ENCODE data around the gene RTN4R. TPM values are rescaled to one million over a fixed set of nuclear protein-coding genes. Genes with fewer than 3 reads are reported as not detected.

Gene RTN4R
- total RNA-seq, 2 donors from 2014 or later, result 1.4 to 1.5 TPM

- Mint-ChIP-seq H3K4me3 (no peak overlapping the region), H3K27me3 (ENCODE audit: low read depth) (no peaks in the 10 kb centered on the region), H3K27ac (no peak overlapping the region), H3K9me3 (peaks cover 2 to 11% of the 10 kb centered on the region in 2 donors), H3K36me3 (ENCODE audit: insufficient read depth in 2 of 2) (no peaks in the 10 kb centered on the region), H3K4me1 (ENCODE audit: low read depth) (no peaks in the 10 kb centered on the region)
- ATAC-seq (replicated peaks in 1 of 2), result no peak
- DNase-seq, result no peak
These were observed 44.5 kb downstream of the RTN4R start for GRCh38 chr22:20223421-20224255.

- H3K9me3 Mint-ChIP-seq, result peaks cover 2 to 11% of the 10 kb centered on the region in 2 donors
- no peak for ATAC-seq (replicated peaks in 1 of 2)
- H3K27me3 Mint-ChIP-seq (ENCODE audit: low read depth), result no peaks in the 10 kb centered on the region
- H3K4me3 Mint-ChIP-seq, result no peak overlapping the region
- H3K36me3 Mint-ChIP-seq (ENCODE audit: insufficient read depth in 2 of 2), result no peaks in the 10 kb centered on the region
- no peaks in the 10 kb centered on the region for H3K4me1 Mint-ChIP-seq (ENCODE audit: low read depth)
- no peak overlapping the region for H3K27ac Mint-ChIP-seq
- no peak for DNase-seq
These were observed 45.2 kb downstream of the RTN4R start for GRCh38 chr22:20222764-20223420.

- Mint-ChIP-seq H3K36me3 (ENCODE audit: insufficient read depth in 2 of 2) (no peaks in the 10 kb centered on the region), H3K27me3 (ENCODE audit: low read depth) (no peaks in the 10 kb centered on the region), H3K9me3 (peaks cover 2 to 11% of the 10 kb centered on the region in 2 donors), H3K4me1 (ENCODE audit: low read depth) (no peaks in the 10 kb centered on the region), H3K4me3 (no peak overlapping the region), H3K27ac (no peak overlapping the region)
- ATAC-seq (replicated peaks in 1 of 2) (no peak), DNase-seq (no peak)
These were observed 46.4 kb downstream of the RTN4R start for GRCh38 chr22:20221421-20222340.

GRCh38 chr22:20220629-20221026 lies 47.5 kb downstream of the RTN4R start:
- no peaks in the 10 kb centered on the region for H3K27me3 Mint-ChIP-seq (ENCODE audit: low read depth)
- no peak for ATAC-seq (replicated peaks in 1 of 2)
- H3K36me3 Mint-ChIP-seq (ENCODE audit: insufficient read depth in 2 of 2), result no peaks in the 10 kb centered on the region
- H3K4me1 Mint-ChIP-seq (ENCODE audit: low read depth), result no peaks in the 10 kb centered on the region
- DNase-seq, result no peak
- no peak overlapping the region for H3K4me3 Mint-ChIP-seq
- peaks cover 2 to 11% of the 10 kb centered on the region in 2 donors for H3K9me3 Mint-ChIP-seq
- no peak overlapping the region for H3K27ac Mint-ChIP-seq

- ATAC-seq (replicated peaks in 1 of 2) (no peak), DNase-seq (no peak)
- Mint-ChIP-seq H3K27me3 (ENCODE audit: low read depth) (no peaks in the 10 kb centered on the region), H3K9me3 (peaks cover 0 to 4% of the 10 kb centered on the region in 2 donors), H3K27ac (no peak overlapping the region), H3K36me3 (ENCODE audit: insufficient read depth in 2 of 2) (no peaks in the 10 kb centered on the region), H3K4me1 (ENCODE audit: low read depth) (no peaks in the 10 kb centered on the region), H3K4me3 (no peak overlapping the region)
These were observed 48.2 kb downstream of the RTN4R start for GRCh38 chr22:20219667-20220628.

GRCh38 chr22:20218987-20219386 lies 49.1 kb downstream of the RTN4R start:
- Mint-ChIP-seq H3K9me3 (no peaks in the 10 kb centered on the region), H3K4me1 (ENCODE audit: low read depth) (no peaks in the 10 kb centered on the region), H3K36me3 (ENCODE audit: insufficient read depth in 2 of 2) (no peaks in the 10 kb centered on the region), H3K27me3 (ENCODE audit: low read depth) (no peaks in the 10 kb centered on the region), H3K4me3 (no peak overlapping the region), H3K27ac (no peak overlapping the region)
- DNase-seq (no peak), ATAC-seq (replicated peaks in 1 of 2) (no peak)

- no peak for ATAC-seq (replicated peaks in 1 of 2)
- Mint-ChIP-seq H3K4me3 (no peak overlapping the region), H3K27me3 (ENCODE audit: low read depth) (no peaks in the 10 kb centered on the region), H3K27ac (no peak overlapping the region), H3K4me1 (ENCODE audit: low read depth) (no peaks in the 10 kb centered on the region), H3K36me3 (ENCODE audit: insufficient read depth in 2 of 2) (no peaks in the 10 kb centered on the region), H3K9me3 (no peaks in the 10 kb centered on the region)
- no peak for DNase-seq
These were observed 49.7 kb downstream of the RTN4R start for GRCh38 chr22:20218326-20218872.

DNA sequence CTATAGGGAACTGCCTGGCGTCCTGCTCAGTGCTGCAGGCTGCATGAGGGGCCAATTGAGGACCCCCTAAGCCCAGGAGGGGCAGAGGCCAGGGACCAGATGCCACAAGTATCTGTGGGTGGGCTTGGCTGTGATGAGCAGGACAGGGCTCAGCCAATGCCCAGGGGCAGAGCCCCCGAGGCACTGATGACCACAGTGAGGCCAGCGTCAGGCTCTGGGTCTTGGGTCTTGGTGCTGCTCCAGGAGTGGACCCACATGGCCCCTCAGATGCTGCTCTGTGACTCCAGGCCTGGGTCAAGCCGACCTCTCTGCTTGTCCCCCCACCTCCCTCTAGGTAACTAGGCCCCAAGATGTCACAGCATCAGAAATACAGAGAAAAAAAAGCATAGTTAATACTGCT lies 50.6 kb downstream of the RTN4R start:
- H3K9me3 Mint-ChIP-seq, result no peaks in the 10 kb centered on the region
- H3K27ac Mint-ChIP-seq, result no peak overlapping the region
- H3K27me3 Mint-ChIP-seq (ENCODE audit: low read depth), result no peaks in the 10 kb centered on the region
- H3K4me3 Mint-ChIP-seq, result no peak overlapping the region
- no peaks in the 10 kb centered on the region for H3K36me3 Mint-ChIP-seq (ENCODE audit: insufficient read depth in 2 of 2)
- ATAC-seq (replicated peaks in 1 of 2) (no peak), DNase-seq (no peak)
- H3K4me1 Mint-ChIP-seq (ENCODE audit: low read depth), result no peaks in the 10 kb centered on the region

GRCh38 chr22:20216863-20217499 lies 51.1 kb downstream of the RTN4R start:
- H3K4me1 Mint-ChIP-seq (ENCODE audit: low read depth), result no peaks in the 10 kb centered on the region
- H3K36me3 Mint-ChIP-seq (ENCODE audit: insufficient read depth in 2 of 2), result no peaks in the 10 kb centered on the region
- DNase-seq (no peak), ATAC-seq (replicated peaks in 1 of 2) (no peak)
- H3K9me3 Mint-ChIP-seq, result no peaks in the 10 kb centered on the region
- no peak overlapping the region for H3K4me3 Mint-ChIP-seq
- H3K27me3 Mint-ChIP-seq (ENCODE audit: low read depth), result no peaks in the 10 kb centered on the region
- no peak overlapping the region for H3K27ac Mint-ChIP-seq

DNA sequence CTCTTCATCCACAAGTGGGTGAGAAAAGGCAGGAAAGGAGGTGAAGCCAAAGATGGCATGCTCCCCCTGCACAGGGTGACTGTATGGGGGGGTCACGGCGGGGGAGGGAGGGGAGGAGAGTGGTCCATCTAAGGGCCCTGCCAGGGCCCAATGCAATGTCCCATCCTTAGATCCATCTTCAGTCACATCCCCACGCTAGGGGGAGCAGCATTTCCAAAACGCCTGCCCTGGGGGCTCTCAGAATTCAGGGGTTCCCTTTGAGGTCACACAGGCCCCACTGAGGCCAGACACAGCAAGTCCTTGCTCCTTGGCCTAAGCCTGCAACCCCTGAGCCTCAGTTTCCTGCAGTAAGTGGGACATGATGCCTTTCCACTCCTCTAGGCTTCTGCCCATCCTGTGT lies 52.4 kb downstream of the RTN4R start:
- no peak for DNase-seq
- Mint-ChIP-seq H3K27me3 (ENCODE audit: low read depth) (no peaks in the 10 kb centered on the region), H3K27ac (no peak overlapping the region), H3K4me3 (no peak overlapping the region), H3K9me3 (no peaks in the 10 kb centered on the region), H3K36me3 (ENCODE audit: insufficient read depth in 2 of 2) (no peaks in the 10 kb centered on the region), H3K4me1 (ENCODE audit: low read depth) (no peaks in the 10 kb centered on the region)
- no peak for ATAC-seq (replicated peaks in 1 of 2)

- Mint-ChIP-seq H3K36me3 (ENCODE audit: insufficient read depth in 2 of 2) (no peaks in the 10 kb centered on the region), H3K27ac (no peak overlapping the region), H3K4me3 (no peak overlapping the region), H3K9me3 (no peaks in the 10 kb centered on the region), H3K4me1 (ENCODE audit: low read depth) (no peaks in the 10 kb centered on the region), H3K27me3 (ENCODE audit: low read depth) (no peaks in the 10 kb centered on the region)
- no peak for ATAC-seq (replicated peaks in 1 of 2)
- no peak for DNase-seq
These were observed 53.3 kb downstream of the RTN4R start for GRCh38 chr22:20214853-20215252.
